DND-41 (cell line): ENCODE results near the gene TUBA1A.

Source experiments
- EZH2 ChIP-seq: IDR thresholded peaks from 3 replicates; pipeline ENCODE4 v1.6.1; 2012; ENCODE audit warnings: borderline replicate concordance, low read depth, mild to moderate bottlenecking, moderate library complexity, low read length, inconsistent platforms; ENCODE audit not compliant: severe bottlenecking
- TF ChIP-seq, protein P1 (sequence below): IDR thresholded peaks from 2 replicates; pipeline ENCODE4 v1.5.1; 2012; ENCODE audit warnings: borderline replicate concordance, low read length, moderate library complexity, mild to moderate bottlenecking; ENCODE audit not compliant: poor library complexity, severe bottlenecking; ENCODE audit errors: extremely low read depth

DNA sequence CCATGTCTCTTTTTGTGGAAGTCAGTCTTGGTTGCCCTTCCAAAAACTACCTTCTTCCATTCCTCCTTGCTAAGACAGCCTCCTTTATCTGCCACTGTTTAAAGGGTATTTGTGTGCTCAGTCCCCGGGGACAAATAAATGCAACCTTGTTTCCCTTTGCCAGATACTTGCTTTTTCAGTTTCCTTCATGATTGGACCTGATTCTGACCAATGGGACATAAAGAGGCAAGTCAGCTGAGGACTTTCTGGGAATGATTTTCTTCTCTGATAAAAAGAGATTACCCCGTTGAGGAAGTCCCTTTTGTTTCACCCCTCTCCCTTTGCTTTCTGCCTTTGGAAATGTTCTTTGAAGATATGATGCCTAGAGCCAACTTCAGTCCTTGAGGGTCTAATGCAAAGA, 50.3 kb downstream of the TUBA1A start:
- no peak for TF ChIP-seq EZH2
- TF ChIP-seq, protein P1, sequence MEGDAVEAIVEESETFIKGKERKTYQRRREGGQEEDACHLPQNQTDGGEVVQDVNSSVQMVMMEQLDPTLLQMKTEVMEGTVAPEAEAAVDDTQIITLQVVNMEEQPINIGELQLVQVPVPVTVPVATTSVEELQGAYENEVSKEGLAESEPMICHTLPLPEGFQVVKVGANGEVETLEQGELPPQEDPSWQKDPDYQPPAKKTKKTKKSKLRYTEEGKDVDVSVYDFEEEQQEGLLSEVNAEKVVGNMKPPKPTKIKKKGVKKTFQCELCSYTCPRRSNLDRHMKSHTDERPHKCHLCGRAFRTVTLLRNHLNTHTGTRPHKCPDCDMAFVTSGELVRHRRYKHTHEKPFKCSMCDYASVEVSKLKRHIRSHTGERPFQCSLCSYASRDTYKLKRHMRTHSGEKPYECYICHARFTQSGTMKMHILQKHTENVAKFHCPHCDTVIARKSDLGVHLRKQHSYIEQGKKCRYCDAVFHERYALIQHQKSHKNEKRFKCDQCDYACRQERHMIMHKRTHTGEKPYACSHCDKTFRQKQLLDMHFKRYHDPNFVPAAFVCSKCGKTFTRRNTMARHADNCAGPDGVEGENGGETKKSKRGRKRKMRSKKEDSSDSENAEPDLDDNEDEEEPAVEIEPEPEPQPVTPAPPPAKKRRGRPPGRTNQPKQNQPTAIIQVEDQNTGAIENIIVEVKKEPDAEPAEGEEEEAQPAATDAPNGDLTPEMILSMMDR, result no peak
